Measurements from ENCODE around the gene CHERP. TPM values are rescaled to one million over a fixed set of nuclear protein-coding genes. Genes with fewer than 3 reads are reported as not detected.

Gene CHERP
- total RNA-seq, 2 experiments from 2014 or later, result 15.6 to 87.2 TPM

DNA sequence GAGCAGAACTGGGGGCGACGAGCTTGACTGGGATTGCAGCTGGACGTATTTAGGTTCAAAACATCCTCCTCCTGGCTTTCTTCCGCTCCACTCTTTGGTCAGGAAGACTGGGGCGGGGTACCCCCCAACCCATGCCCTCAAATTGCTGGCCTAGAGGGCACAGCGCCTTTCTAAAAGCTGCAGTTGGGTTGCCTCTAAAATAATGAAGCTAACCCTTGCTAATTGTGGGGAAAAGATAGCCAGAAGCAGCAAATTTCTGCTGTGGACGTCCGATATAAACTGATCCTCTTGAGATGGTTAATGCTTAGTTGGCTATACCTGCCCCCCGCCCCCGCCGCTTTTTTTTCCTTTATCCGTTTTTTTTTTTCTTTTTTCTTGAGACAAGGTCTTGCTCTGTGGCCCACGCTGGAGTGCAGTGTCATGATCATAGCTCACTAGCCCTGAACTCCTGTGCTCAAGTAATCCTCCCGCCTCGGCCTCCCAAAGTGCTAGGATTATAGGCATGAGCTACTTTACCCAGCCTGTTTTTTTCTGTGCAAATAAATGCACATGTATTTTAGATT, 754 bp upstream of the CHERP start:
- Histone ChIP-seq H3K27ac (ENCODE audit: low read depth, low read length, poor library complexity, severe bottlenecking) (peak overlapping the region; percentile 71), H4K20me1 (ENCODE audit: insufficient read depth, low read length) (peaks cover 12% of the 10 kb centered on the region; the same call in 1 of the 2 replicates), H3K36me3 (ENCODE audit: insufficient read depth, low read length) (peaks cover 36% of the 10 kb centered on the region), H3K9me2 (ENCODE audit: insufficient read depth, low read length) (no peaks in the 10 kb centered on the region), H3K9me3 (ENCODE audit: low read length) (no peaks in the 10 kb centered on the region), H3K79me2 (ENCODE audit: insufficient read depth, low read depth, low read length) (peaks cover 73% of the 10 kb centered on the region), H2AFZ (ENCODE audit: low read length) (peak overlapping the region; percentile 13; the same call in 1 of the 2 replicates), H3K4me3 (ENCODE audit: low read depth, low read length, poor library complexity, severe bottlenecking) (peak overlapping the region; percentile 96), H3K4me2 (ENCODE audit: low read length) (peak overlapping the region; percentile 95), H3K4me1 (ENCODE audit: insufficient read depth, low read length, poor library complexity, severe bottlenecking) (peaks cover 33% of the 10 kb centered on the region)
- intact Hi-C loops (cut with micrococcal nuclease; ENCODE audit: unreplicated experiment), result loop anchor here (1.0 to 5.0 kb wide), 3 partner anchors 29 to 86 kb away; partner anchors contain the start of genes MED26 and SLC35E1
- no peak for TF ChIP-seq EZH2phosphoT487 (IDR thresholded peaks at IDR 0.05; ENCODE audit: borderline replicate concordance, low read depth, low read length)
- TF ChIP-seq CTCF (conservative IDR thresholded peaks at IDR 0.05; ENCODE audit: low read length), result no peak
- CTCF ChIA-PET (ENCODE audit: unreplicated experiment), result no interaction called here
- TSS peak; percentile 88 for BruUV-seq (replicated peaks)
- peak; percentile 31 for DNase-seq (ENCODE audit: low spot score)
- POLR2A ChIA-PET, result interaction anchor here (0.6 to 2.1 kb wide), 10 partner anchors 27 to 582 kb away, joined by 3 to 7 read pairs (median 4); no protein-coding TSS in a partner anchor

DNA sequence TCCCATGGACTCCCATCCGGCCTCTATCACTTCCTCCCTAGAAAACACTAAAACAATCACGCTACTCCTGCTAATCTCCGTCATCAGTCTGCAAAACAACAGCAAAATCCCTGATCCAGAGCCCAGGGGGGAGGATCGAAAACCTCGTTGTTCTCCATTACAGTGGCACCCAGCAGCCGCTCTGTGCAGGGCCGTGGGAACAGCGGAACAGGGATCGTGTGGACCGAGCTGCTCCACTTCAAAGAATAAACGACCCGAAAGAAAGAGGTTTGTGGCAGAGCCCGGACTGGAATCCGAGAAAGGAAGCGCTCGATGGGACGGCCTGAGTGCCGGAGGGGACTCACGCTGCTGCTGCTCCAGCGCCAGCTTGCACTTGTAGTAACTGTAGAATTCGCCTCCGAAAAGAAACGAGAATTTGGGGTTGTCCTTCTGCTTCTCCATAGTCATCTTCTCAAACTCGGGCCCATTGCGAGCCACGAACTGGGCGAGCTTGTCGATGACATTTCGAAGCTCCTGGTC, 652 bp downstream of the CHERP start:
- Histone ChIP-seq H3K27ac (ENCODE audit: low read depth, low read length, poor library complexity, severe bottlenecking) (peak overlapping the region; percentile 71), H4K20me1 (ENCODE audit: insufficient read depth, low read length) (peaks cover 12% of the 10 kb centered on the region; the same call in 1 of the 2 replicates), H3K9me3 (ENCODE audit: low read length) (no peaks in the 10 kb centered on the region), H3K4me3 (ENCODE audit: low read depth, low read length, poor library complexity, severe bottlenecking) (peak overlapping the region; percentile 96), H3K4me2 (ENCODE audit: low read length) (peak overlapping the region; percentile 87), H3K79me2 (ENCODE audit: insufficient read depth, low read depth, low read length) (peaks cover 87% of the 10 kb centered on the region), H3K9me2 (ENCODE audit: insufficient read depth, low read length) (no peaks in the 10 kb centered on the region), H2AFZ (ENCODE audit: low read length) (peak overlapping the region; percentile 15; the same call in 1 of the 2 replicates), H3K36me3 (ENCODE audit: insufficient read depth, low read length) (peaks cover 50% of the 10 kb centered on the region), H3K4me1 (ENCODE audit: insufficient read depth, low read length, poor library complexity, severe bottlenecking) (peaks cover 33% of the 10 kb centered on the region)
- intact Hi-C loops (cut with micrococcal nuclease; ENCODE audit: unreplicated experiment), result loop anchor here (2.0 to 5.0 kb wide), 2 partner anchors 46 to 87 kb away; partner anchors contain the start of gene MED26
- CTCF ChIA-PET (ENCODE audit: unreplicated experiment), result no interaction called here
- TSS peak; percentile 90 for BruUV-seq (replicated peaks)
- POLR2A ChIA-PET, result no interaction called here
- peak; percentile 50 for DNase-seq (ENCODE audit: low spot score)
- TF ChIP-seq CTCF (conservative IDR thresholded peaks at IDR 0.05; ENCODE audit: low read length) (no peak), EZH2phosphoT487 (IDR thresholded peaks at IDR 0.05; ENCODE audit: borderline replicate concordance, low read depth, low read length) (no peak)

- no peak for DNase-seq (ENCODE audit: low spot score)
- Histone ChIP-seq H3K9me2 (ENCODE audit: insufficient read depth, low read length) (no peaks in the 10 kb centered on the region), H3K4me1 (ENCODE audit: insufficient read depth, low read length, poor library complexity, severe bottlenecking) (peaks cover 33% of the 10 kb centered on the region), H3K9me3 (ENCODE audit: low read length) (no peaks in the 10 kb centered on the region), H3K27ac (ENCODE audit: low read depth, low read length, poor library complexity, severe bottlenecking) (no peak overlapping the region), H4K20me1 (ENCODE audit: insufficient read depth, low read length) (peaks cover 12% of the 10 kb centered on the region; the same call in 1 of the 2 replicates), H3K4me2 (ENCODE audit: low read length) (peak overlapping the region; percentile 87), H3K4me3 (ENCODE audit: low read depth, low read length, poor library complexity, severe bottlenecking) (peak overlapping the region; percentile 96), H3K79me2 (ENCODE audit: insufficient read depth, low read depth, low read length) (peaks cover 94% of the 10 kb centered on the region), H2AFZ (ENCODE audit: low read length) (no peak overlapping the region), H3K36me3 (ENCODE audit: insufficient read depth, low read length) (peaks cover 56% of the 10 kb centered on the region)
- ChIA-PET CTCF (ENCODE audit: unreplicated experiment) (no interaction called here), POLR2A (no interaction called here)
- intact Hi-C loops (cut with micrococcal nuclease; ENCODE audit: unreplicated experiment), result loop anchor here (5.0 kb wide), 1 partner anchor 46 kb away; no protein-coding TSS in a partner anchor
- TF ChIP-seq CTCF (conservative IDR thresholded peaks at IDR 0.05; ENCODE audit: low read length) (no peak), EZH2phosphoT487 (IDR thresholded peaks at IDR 0.05; ENCODE audit: borderline replicate concordance, low read depth, low read length) (no peak)
- no TSS peak for BruUV-seq (replicated peaks)
Measured at GRCh38 chr19:16540948-16541347, 1.3 kb downstream of the CHERP start.
